ENCODE measurements around the gene CEPT1. TPM values are rescaled to one million over a fixed set of nuclear protein-coding genes. Genes with fewer than 3 reads are reported as not detected.

Gene CEPT1
- total and polyA plus RNA-seq, 2 donors (not counting 3 experiments of a cell fraction or from before 2014, with no cell fraction given) = 13.6 to 29.1 TPM

- TF ChIP-seq MYC (IDR thresholded peaks at IDR 0.05; ENCODE audit: low read depth, low read length) (no peak), POLR2A (IDR thresholded peaks at IDR 0.05; ENCODE audit: low read depth, low read length) (no peak), POLR2AphosphoS5 (IDR thresholded peaks at IDR 0.05; ENCODE audit: insufficient read depth, low read depth, low read length) (no peak), JUN (IDR thresholded peaks at IDR 0.05; ENCODE audit: borderline replicate concordance, insufficient read depth, insufficient read length, low read depth) (no peak), MAX (IDR thresholded peaks at IDR 0.05; ENCODE audit: insufficient read depth, insufficient read length) (no peak), EZH2 (IDR thresholded peaks at IDR 0.05; ENCODE audit: borderline replicate concordance, low read depth, low read length, severe bottlenecking) (no peak), FOS (IDR thresholded peaks at IDR 0.05; ENCODE audit: borderline replicate concordance, insufficient read depth, low read length) (no peak), CTCF (IDR thresholded peaks at IDR 0.05; ENCODE audit: extremely low read depth in 1 of 2, insufficient read depth in 1 of 2, low read depth in 1 of 2, low read length in 2 of 2) (no peak), GATA2 (IDR thresholded peaks at IDR 0.05; ENCODE audit: insufficient read depth, insufficient read length, low read depth, low read length) (no peak)
- DNase-seq (ENCODE audit: low read depth, low spot score) = no peak
- Histone ChIP-seq H3K36me3 (ENCODE audit: control insufficient read depth in 2 of 2, extremely low read depth in 1 of 2, insufficient read depth in 2 of 2, low read length in 2 of 2) (peaks cover 2 to 4% of the 10 kb centered on the region in 2 experiments), H3K9ac (replicated peaks; ENCODE audit: extremely low read depth, insufficient read depth, low read length) (no peak overlapping the region), H3K9me3 (replicated peaks; ENCODE audit: control insufficient read depth, insufficient read depth, low read length) (no peaks in the 10 kb centered on the region), H3K27me3 (ENCODE audit: control insufficient read depth in 2 of 2, insufficient read depth in 2 of 2, low read length in 2 of 2) (no peaks in the 10 kb centered on the region), H3K4me1 (ENCODE audit: control insufficient read depth, extremely low read depth, insufficient read depth, low read length) (no peaks in the 10 kb centered on the region), H3K27ac (ENCODE audit: insufficient read depth, low read depth, low read length) (no peak overlapping the region), H3K4me2 (ENCODE audit: insufficient read depth, low read length) (no peak overlapping the region), H3K9me1 (replicated peaks; ENCODE audit: control insufficient read depth, extremely low read depth, insufficient read depth, low read length) (peaks cover 3% of the 10 kb centered on the region), H2AFZ (ENCODE audit: low read depth, low read length) (no peak overlapping the region), H3K79me2 (ENCODE audit: control insufficient read depth, insufficient read depth, low read length) (no peaks in the 10 kb centered on the region), H4K20me1 (replicated peaks; ENCODE audit: control insufficient read depth, extremely low read depth, insufficient read depth, low read length) (no peaks in the 10 kb centered on the region), H3K4me3 (replicated peaks in 1 of 3; ENCODE audit: insufficient read depth in 1 of 3, low read depth in 1 of 3, low read length in 3 of 3) (no peak overlapping the region)
- ChIA-PET POLR2A (no interaction called here), CTCF (no interaction called here)
- BruUV-seq (replicated peaks) = no TSS peak
- dilution Hi-C loops (cut with MboI; ENCODE audit: extremely low pct_ligation_motif_present, low sequenced_read_pairs) = no loop called here
- no peak for FAIRE-seq
- intact Hi-C loops (cut with micrococcal nuclease) = no loop called here
Observed at GRCh38 chr1:111129376-111129775, 10.6 kb upstream of the CEPT1 start.

Measured in endothelial cell of umbilical vein (primary cell).